Activated B cell treated with CpG ODN at 0.5 μM for 24 hours (primary cell): ENCODE data around the gene PNO1. TPM values are rescaled to one million over a fixed set of nuclear protein-coding genes. Genes with fewer than 3 reads are reported as not detected.

Experiments used
- ATAC-seq: fragments of 200-7000 bp; cut with Tn5 transposase; one replicate; pipeline ENCODE4 v1.10.0; 2021; ENCODE audit warnings: low read depth, mild to moderate bottlenecking, moderate library complexity
- CTCF ChIA-PET: fragments of 350-600 bp; sonication (Branson Sonifier 250); formaldehyde crosslinking; loops from one replicate; lab custom pipeline; 2021; ENCODE audit warnings: antibody characterized with exemption; lab: Charles Lee
- POLR2A ChIA-PET: fragments of 350-600 bp; sonication (Branson Sonifier 250); formaldehyde crosslinking; loops from one replicate; lab custom pipeline; 2021; ENCODE audit warnings: antibody characterized with exemption; lab: Charles Lee
- DNase-seq: peaks from one replicate; pipeline ENCODE4 v3.0.0; 2022
- H3K27ac Mint-ChIP-seq: one replicate; pipeline ENCODE4 v1.8.0; 2020; ENCODE audit warnings: mixed read lengths
- H3K27me3 Mint-ChIP-seq: one replicate; pipeline ENCODE4 v1.8.0; 2021; ENCODE audit warnings: mixed read lengths
- H3K36me3 Mint-ChIP-seq: one replicate; pipeline ENCODE4 v1.8.0; 2021; ENCODE audit warnings: low read depth, mixed read lengths
- H3K4me1 Mint-ChIP-seq: one replicate; pipeline ENCODE4 v1.8.0; 2021; ENCODE audit warnings: mixed read lengths
- H3K4me3 Mint-ChIP-seq: one replicate; pipeline ENCODE4 v1.8.0; 2020; ENCODE audit warnings: mild to moderate bottlenecking, mixed read lengths
- H3K9me3 Mint-ChIP-seq: one replicate; pipeline ENCODE4 v1.8.0; 2020; ENCODE audit warnings: mixed read lengths
- intact Hi-C: fragments of 100-400 bp; cut with micrococcal nuclease; formaldehyde crosslinking; loops from one replicate; pipeline ENCODE4 v1.15.1; 2024
- total RNA-seq: library from RNA; stranded (reverse); gene quantifications from 2 replicates; pipeline ENCODE4 v1.2.3, GENCODE V29; 2022
- TF ChIP-seq, protein P1 (sequence below): fragments of 200-600 bp; IDR thresholded peaks from one replicate; pipeline ENCODE4 v1.8.0; 2022; ENCODE audit warnings: antibody characterized with exemption, mild to moderate bottlenecking

PNO1 gene
- total RNA-seq, 1 donor from 2014 or later = 24.9 TPM

DNA sequence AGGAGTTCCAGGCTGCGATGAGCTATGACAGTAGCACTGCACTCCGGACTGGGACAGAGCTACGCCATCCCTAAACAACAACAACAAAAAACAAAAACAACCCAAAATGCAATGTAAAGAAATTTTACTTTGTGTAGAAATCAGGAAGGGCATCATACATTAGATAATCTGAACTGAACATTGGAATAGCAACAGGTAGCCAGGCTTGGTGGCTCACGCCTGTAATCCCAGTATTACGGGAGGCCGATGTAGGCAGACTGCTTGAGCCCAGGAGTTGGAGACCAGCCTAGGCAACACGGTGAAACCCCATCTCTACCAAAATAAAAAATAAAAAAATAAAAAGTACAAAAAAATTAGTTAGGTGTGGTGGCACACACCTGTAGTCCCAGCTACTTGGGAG is 2.1 kb upstream of the PNO1 start:
- intact Hi-C loops = loop anchor here (1.0 to 2.0 kb wide), 2 partner anchors 17 to 41 kb away; no protein-coding TSS in a partner anchor
- H3K36me3 Mint-ChIP-seq = peaks cover 30% of the 10 kb centered on the region
- no peak for ATAC-seq
- H3K9me3 Mint-ChIP-seq = no peaks in the 10 kb centered on the region
- H3K27ac Mint-ChIP-seq = no peak overlapping the region
- ChIA-PET POLR2A (interaction anchor here (0.6 kb wide), 1 partner anchor 18 kb away, joined by 9 read pairs; no protein-coding TSS in a partner anchor), CTCF (interaction anchor here (3.1 kb wide), 1 partner anchor 32 kb away, joined by 13 read pairs; no protein-coding TSS in a partner anchor)
- no peak for DNase-seq
- TF ChIP-seq, protein P1, sequence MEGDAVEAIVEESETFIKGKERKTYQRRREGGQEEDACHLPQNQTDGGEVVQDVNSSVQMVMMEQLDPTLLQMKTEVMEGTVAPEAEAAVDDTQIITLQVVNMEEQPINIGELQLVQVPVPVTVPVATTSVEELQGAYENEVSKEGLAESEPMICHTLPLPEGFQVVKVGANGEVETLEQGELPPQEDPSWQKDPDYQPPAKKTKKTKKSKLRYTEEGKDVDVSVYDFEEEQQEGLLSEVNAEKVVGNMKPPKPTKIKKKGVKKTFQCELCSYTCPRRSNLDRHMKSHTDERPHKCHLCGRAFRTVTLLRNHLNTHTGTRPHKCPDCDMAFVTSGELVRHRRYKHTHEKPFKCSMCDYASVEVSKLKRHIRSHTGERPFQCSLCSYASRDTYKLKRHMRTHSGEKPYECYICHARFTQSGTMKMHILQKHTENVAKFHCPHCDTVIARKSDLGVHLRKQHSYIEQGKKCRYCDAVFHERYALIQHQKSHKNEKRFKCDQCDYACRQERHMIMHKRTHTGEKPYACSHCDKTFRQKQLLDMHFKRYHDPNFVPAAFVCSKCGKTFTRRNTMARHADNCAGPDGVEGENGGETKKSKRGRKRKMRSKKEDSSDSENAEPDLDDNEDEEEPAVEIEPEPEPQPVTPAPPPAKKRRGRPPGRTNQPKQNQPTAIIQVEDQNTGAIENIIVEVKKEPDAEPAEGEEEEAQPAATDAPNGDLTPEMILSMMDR = no peak
- peaks cover 71% of the 10 kb centered on the region for H3K4me1 Mint-ChIP-seq
- no peaks in the 10 kb centered on the region for H3K27me3 Mint-ChIP-seq
- no peak overlapping the region for H3K4me3 Mint-ChIP-seq

- Mint-ChIP-seq H3K27me3 (no peaks in the 10 kb centered on the region), H3K9me3 (no peaks in the 10 kb centered on the region), H3K36me3 (peaks cover 38% of the 10 kb centered on the region), H3K4me1 (peaks cover 66% of the 10 kb centered on the region), H3K4me3 (peak overlapping the region; percentile 99), H3K27ac (peak overlapping the region; percentile 100)
- ChIA-PET CTCF (interaction anchor here (0.7 to 3.1 kb wide), 3 partner anchors 30 to 95 kb away, joined by 3 to 13 read pairs (median 3); no protein-coding TSS in a partner anchor), POLR2A (interaction anchor here (0.6 to 2.5 kb wide), 6 partner anchors 17 to 310 kb away, joined by 3 to 24 read pairs (median 6); partner anchors contain the start of gene PPP3R1)
- no peak for DNase-seq
- intact Hi-C loops = loop anchor here (1.0 to 2.0 kb wide), 2 partner anchors 16 to 40 kb away; no protein-coding TSS in a partner anchor
- TF ChIP-seq, protein P1 = no peak
- no peak for ATAC-seq
Measured at GRCh38 chr2:68156419-68156818, 1.3 kb upstream of the PNO1 start.

- peak overlapping the region; percentile 100 for H3K27ac Mint-ChIP-seq
- peaks cover 61% of the 10 kb centered on the region for H3K4me1 Mint-ChIP-seq
- TF ChIP-seq, protein P1 = no peak
- ATAC-seq (peak; percentile 40), DNase-seq (no peak)
- no peaks in the 10 kb centered on the region for H3K27me3 Mint-ChIP-seq
- H3K36me3 Mint-ChIP-seq = peaks cover 44% of the 10 kb centered on the region
- intact Hi-C loops = loop anchor here (1.0 to 2.0 kb wide), 6 partner anchors 16 to 310 kb away; partner anchors contain the start of genes APLF, C1D, FBXO48 and PPP3R1
- peak overlapping the region; percentile 99 for H3K4me3 Mint-ChIP-seq
- ChIA-PET CTCF (interaction anchor here (0.7 to 3.1 kb wide), 4 partner anchors 29 to 94 kb away, joined by 3 to 13 read pairs (median 3); no protein-coding TSS in a partner anchor), POLR2A (interaction anchor here (0.6 to 2.5 kb wide), 9 partner anchors 18 to 309 kb away, joined by 3 to 24 read pairs (median 4); partner anchors contain the start of genes C1D, PLEK and PPP3R1)
- no peaks in the 10 kb centered on the region for H3K9me3 Mint-ChIP-seq
Measured at GRCh38 chr2:68157002-68157401, 686 bp upstream of the PNO1 start.

DNA sequence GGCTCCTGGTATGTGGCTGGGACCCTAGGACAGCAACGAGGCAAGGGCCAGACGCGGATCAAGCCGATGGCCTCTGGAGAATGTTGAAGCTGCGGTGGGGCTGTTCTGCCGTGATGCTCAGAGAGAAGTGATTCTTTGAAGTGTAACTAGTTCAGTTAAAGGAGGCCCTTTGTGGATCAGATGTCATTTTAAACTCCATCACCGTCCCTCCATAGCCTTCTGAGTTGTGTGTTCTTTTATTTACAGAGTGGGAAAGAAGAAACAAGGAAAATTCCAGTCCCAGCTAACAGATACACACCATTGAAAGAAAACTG is 403 bp downstream of the PNO1 start:
- TF ChIP-seq, protein P1 = no peak
- no peak for DNase-seq
- no peaks in the 10 kb centered on the region for H3K9me3 Mint-ChIP-seq
- no peaks in the 10 kb centered on the region for H3K27me3 Mint-ChIP-seq
- H3K27ac Mint-ChIP-seq = peak overlapping the region; percentile 100
- H3K4me3 Mint-ChIP-seq = peak overlapping the region; percentile 99
- H3K36me3 Mint-ChIP-seq = peaks cover 55% of the 10 kb centered on the region
- intact Hi-C loops = no loop called here
- ATAC-seq = no peak
- H3K4me1 Mint-ChIP-seq = peaks cover 50% of the 10 kb centered on the region
- POLR2A ChIA-PET = interaction anchor here (0.6 to 2.5 kb wide), 8 partner anchors 10 to 309 kb away, joined by 3 to 24 read pairs (median 6); partner anchors contain the start of genes APLF, C1D, FBXO48 and PLEK
- CTCF ChIA-PET = interaction anchor here (1.2 to 3.1 kb wide), 2 partner anchors 35 to 38 kb away, joined by 3 to 13 read pairs; no protein-coding TSS in a partner anchor

- no peak for DNase-seq
- Mint-ChIP-seq H3K4me1 (peaks cover 18% of the 10 kb centered on the region), H3K27ac (no peak overlapping the region), H3K9me3 (no peaks in the 10 kb centered on the region), H3K27me3 (no peaks in the 10 kb centered on the region), H3K36me3 (peaks cover 82% of the 10 kb centered on the region), H3K4me3 (no peak overlapping the region)
- TF ChIP-seq, protein P1 = no peak
- ChIA-PET POLR2A (no interaction called here), CTCF (interaction anchor here (1.2 kb wide), 1 partner anchor 33 kb away, joined by 4 read pairs; no protein-coding TSS in a partner anchor)
- ATAC-seq = no peak
- intact Hi-C loops = no loop called here
Measured at GRCh38 chr2:68163641-68164040, 6.0 kb downstream of the PNO1 start.
